AG10803 (cell line): ENCODE results near the gene AKT1S1.

Experiments
- DNase-seq: peaks from one replicate; pipeline ENCODE4 v3.0.0; 2010; ENCODE audit warnings: low read depth
- H3K4me3 ChIP-seq: 2 replicates; pipeline ENCODE4 v1.5.1; 2011; ENCODE audit warnings: mild to moderate bottlenecking, low read length, control low read depth
- TF ChIP-seq, protein P1 (sequence below): conservative IDR thresholded peaks from 2 replicates; pipeline ENCODE4 v1.5.1; 2011; ENCODE audit warnings: mild to moderate bottlenecking, low read length, control low read depth, inconsistent platforms

AKT1S1 gene

GRCh38 chr19:49921871-49922795 is 45.0 kb upstream of the AKT1S1 start:
- TF ChIP-seq, protein P1, sequence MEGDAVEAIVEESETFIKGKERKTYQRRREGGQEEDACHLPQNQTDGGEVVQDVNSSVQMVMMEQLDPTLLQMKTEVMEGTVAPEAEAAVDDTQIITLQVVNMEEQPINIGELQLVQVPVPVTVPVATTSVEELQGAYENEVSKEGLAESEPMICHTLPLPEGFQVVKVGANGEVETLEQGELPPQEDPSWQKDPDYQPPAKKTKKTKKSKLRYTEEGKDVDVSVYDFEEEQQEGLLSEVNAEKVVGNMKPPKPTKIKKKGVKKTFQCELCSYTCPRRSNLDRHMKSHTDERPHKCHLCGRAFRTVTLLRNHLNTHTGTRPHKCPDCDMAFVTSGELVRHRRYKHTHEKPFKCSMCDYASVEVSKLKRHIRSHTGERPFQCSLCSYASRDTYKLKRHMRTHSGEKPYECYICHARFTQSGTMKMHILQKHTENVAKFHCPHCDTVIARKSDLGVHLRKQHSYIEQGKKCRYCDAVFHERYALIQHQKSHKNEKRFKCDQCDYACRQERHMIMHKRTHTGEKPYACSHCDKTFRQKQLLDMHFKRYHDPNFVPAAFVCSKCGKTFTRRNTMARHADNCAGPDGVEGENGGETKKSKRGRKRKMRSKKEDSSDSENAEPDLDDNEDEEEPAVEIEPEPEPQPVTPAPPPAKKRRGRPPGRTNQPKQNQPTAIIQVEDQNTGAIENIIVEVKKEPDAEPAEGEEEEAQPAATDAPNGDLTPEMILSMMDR: no peak
- H3K4me3 ChIP-seq: no peak overlapping the region
- DNase-seq: peak; percentile 81

GRCh38 chr19:49920624-49921363 is 43.6 kb upstream of the AKT1S1 start:
- no peak for DNase-seq
- H3K4me3 ChIP-seq: no peak overlapping the region
- TF ChIP-seq, protein P1: no peak

DNA sequence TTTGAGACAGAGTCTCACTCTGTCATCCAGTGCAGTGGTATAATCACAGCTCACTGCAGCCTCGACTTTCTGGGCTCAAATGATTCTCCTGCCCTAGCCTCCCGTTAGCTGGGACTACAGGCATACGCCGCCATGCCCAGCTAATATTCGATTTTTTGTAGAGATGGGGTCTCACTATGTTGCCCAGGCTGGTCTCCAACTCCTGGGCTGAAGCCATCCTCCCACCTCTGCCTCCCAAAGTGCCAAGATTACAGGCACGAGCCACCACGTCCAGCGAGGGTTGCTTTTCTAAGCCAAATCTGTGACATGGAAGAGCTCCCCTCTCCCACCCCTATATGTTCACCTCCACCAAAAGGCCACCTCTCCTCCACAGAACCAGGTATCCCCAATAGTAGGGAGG is 40.9 kb upstream of the AKT1S1 start:
- no peak for DNase-seq
- H3K4me3 ChIP-seq: no peak overlapping the region
- TF ChIP-seq, protein P1: no peak

DNA sequence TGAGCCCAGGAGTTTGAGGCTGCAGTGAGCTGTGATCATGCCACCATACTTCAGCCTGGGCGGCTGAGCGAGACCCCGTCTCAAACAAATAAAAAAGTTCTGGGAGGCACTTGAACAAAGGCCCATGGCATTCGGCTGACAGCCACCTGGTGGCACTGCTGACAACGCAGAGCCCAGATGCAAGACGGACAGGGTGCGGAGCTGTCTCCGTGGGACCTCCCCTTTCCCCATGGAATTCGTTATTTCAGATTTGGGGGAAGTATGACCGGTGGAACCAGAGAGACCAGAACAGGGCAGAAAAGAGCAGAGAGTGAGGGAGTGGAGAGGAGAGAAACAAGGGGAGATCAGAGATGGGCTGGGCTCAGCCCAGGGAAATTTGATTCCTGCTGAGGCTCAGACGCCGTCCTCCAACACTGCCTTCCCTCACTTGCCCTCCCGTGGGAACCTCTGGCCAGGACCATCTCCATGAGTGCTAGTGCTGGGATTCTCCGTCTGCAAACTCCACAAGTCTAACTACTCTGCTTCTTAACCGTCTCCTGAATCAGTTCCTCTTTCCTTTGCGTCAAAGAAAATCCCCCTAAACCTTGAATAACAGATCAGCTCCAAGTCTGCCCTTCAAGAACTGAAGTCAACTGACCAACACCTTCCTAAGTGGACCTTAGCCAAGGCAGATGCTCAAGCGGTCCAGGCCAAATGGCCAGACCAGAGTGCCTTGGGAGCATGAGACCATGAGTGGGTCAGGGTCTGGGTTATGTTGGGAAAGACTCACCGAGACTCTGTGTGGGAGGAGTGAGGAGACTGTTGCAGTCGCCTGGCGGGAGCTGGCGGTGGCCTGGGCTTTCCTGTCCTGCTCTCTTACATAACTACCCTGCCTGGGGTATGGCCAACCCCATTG is 39.9 kb upstream of the AKT1S1 start:
- TF ChIP-seq, protein P1: no peak
- no peak for DNase-seq

DNA sequence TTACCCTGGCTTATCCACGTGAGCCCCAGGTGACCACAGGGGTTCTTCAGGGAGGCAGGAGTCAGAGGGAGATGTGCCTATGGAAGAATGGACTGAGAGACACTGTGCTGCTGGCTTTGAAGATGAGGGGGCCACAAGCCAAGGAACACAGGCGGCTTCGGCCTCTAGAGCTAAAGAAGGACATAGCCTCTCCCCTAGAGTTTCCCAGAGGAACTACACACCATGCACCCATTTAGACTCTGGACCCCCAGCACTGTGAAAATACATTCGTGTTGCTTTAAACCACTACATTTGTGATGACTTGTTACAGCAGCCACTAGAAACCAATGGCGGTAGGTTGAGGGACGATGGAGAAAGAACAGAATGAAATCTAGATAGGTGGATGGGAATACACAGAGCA is 38.1 kb upstream of the AKT1S1 start:
- DNase-seq: no peak
- TF ChIP-seq, protein P1: peak; percentile 3; the same call in 1 of the 2 replicates
- H3K4me3 ChIP-seq: no peak overlapping the region

More for the DNA sequence above, 39.9 kb upstream of the AKT1S1 start:
- H3K4me3 ChIP-seq: no peak overlapping the region

- DNase-seq: no peak
- TF ChIP-seq, protein P1: no peak
- H3K4me3 ChIP-seq: no peak overlapping the region
Observed at GRCh38 chr19:49913720-49914119, 36.6 kb upstream of the AKT1S1 start.
